ENCODE data around the gene NDC80. TPM values are rescaled to one million over a fixed set of nuclear protein-coding genes. Genes with fewer than 3 reads are reported as not detected.
A peak's percentile ranks its signal among the peaks of the same experiment; 100 is the strongest.
"Not testable (repeated sequence)": the region's sequence is repeated elsewhere in the genome, so short reads cannot be mapped to it uniquely, and the experiment has no call there.

Gene NDC80
- total and polyA plus RNA-seq, 11 donors: 0.09 to 5.0 (median 0.35) TPM; not detected in 1

DNA sequence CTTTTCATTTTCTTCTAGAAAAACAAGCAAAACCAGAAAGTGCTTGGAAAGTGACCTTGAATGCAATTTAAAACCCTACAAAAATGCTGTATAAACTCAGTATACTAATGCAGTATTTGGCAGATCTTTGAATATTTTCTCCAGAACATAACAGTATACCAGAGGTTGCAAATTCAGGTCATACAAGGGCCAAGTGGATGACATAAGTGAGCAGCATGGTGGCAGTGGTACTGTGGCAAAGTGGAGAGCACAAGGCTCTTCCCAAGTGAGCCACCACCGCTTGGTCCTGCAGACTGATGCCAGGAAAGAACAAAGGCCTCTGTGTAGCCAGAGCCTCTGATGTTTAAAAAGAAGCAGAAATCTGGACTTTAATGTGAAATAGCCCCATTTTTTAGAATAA, 33.1 kb upstream of the NDC80 start:
- 91 to 93% (median 92%) methylated on average over 1 of the region's 1 CpG for WGBS, 4 donors
- peaks cover 0 to 18% (median 7%) of the 10 kb centered on the region in 9 donors for H3K36me3 ChIP-seq
- DNase-seq (no peak), ATAC-seq (no peak)
- H3K9me3 ChIP-seq: no peaks in the 10 kb centered on the region
- H3K27ac ChIP-seq: no peak overlapping the region
- intact Hi-C loops (cut with DNase I): loop anchor here in 1 of 10 donors (10.0 kb wide), 1 partner anchor 203 kb away; no protein-coding TSS in a partner anchor
- H3K4me1 ChIP-seq: no peaks in the 10 kb centered on the region
- H3K27me3 ChIP-seq: no peaks in the 10 kb centered on the region
- H3K4me3 ChIP-seq: no peak overlapping the region
- TF ChIP-seq CTCF (IDR thresholded peaks at IDR 0.05): no peak
- TF ChIP-seq POLR2A (IDR thresholded peaks at IDR 0.05): no peak

DNA sequence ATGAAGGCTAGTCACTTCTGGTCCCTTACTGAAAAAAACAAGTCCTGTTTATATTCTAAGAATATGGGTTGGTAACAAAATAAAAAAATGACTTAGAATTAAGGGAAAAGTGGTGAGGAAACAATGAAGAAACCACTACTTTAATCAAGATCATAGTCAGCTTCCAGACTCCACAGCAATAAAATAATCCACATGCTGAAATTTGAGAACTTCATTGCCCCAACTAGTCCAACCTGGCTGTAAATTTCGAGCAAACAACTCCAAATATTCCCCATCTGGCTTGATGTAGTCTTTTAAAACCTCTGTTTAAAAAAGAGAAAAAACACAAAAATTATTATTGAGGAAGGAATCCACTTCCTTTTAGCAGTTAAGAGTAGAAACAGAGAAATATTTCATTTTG, 32.5 kb upstream of the NDC80 start:
- H3K27ac ChIP-seq: no peak overlapping the region
- no peak for ATAC-seq
- no peaks in the 10 kb centered on the region for H3K9me3 ChIP-seq
- WGBS, 4 donors: 67 to 81% (median 74%) methylated on average over 1 of the region's 1 CpG
- H3K4me1 ChIP-seq: no peaks in the 10 kb centered on the region
- peaks cover 0 to 24% (median 12%) of the 10 kb centered on the region in 9 donors for H3K36me3 ChIP-seq
- TF ChIP-seq CTCF (IDR thresholded peaks at IDR 0.05) (no peak), POLR2A (IDR thresholded peaks at IDR 0.05) (no peak)
- H3K4me3 ChIP-seq: no peak overlapping the region
- H3K27me3 ChIP-seq: no peaks in the 10 kb centered on the region
- intact Hi-C loops (cut with DNase I): loop anchor here in 1 of 10 donors (10.0 kb wide), 1 partner anchor 204 kb away; no protein-coding TSS in a partner anchor
- no peak for DNase-seq

- Histone ChIP-seq H3K36me3 (peaks cover 0 to 26% (median 10%) of the 10 kb centered on the region in 9 donors), H3K27me3 (no peaks in the 10 kb centered on the region), H3K9me3 (no peaks in the 10 kb centered on the region), H3K4me1 (no peaks in the 10 kb centered on the region), H3K4me3 (no peak overlapping the region), H3K27ac (no peak overlapping the region)
- intact Hi-C loops (cut with DNase I): loop anchor here (5.0 to 10.0 kb wide), 10 partner anchors 198 to 1678 kb away; no protein-coding TSS in a partner anchor
- ATAC-seq (no peak), DNase-seq (no peak)
- TF ChIP-seq POLR2A (IDR thresholded peaks at IDR 0.05) (no peak), CTCF (IDR thresholded peaks at IDR 0.05) (no peak)
- WGBS, 4 donors: 87 to 90% (median 89%) methylated on average over 4 of the region's 4 CpGs
Observed at GRCh38 chr18:2540575-2540974, 30.8 kb upstream of the NDC80 start.

- not testable (repeated sequence) for H3K4me3 ChIP-seq, H3K27ac ChIP-seq, H3K4me1 ChIP-seq, H3K27me3 ChIP-seq, H3K9me3 ChIP-seq, ATAC-seq, DNase-seq
- peak; percentile 45 to 78 (median 62) for TF ChIP-seq CTCF (IDR thresholded peaks at IDR 0.05)
- intact Hi-C loops (cut with DNase I): loop anchor here (2.0 to 10.0 kb wide), 11 partner anchors 200 to 1680 kb away; no protein-coding TSS in a partner anchor
- 22 to 26% methylated on average over 3 of the region's 3 CpGs; no CpG with 5 or more reads in 2 of the 4 donors for WGBS, 4 donors
- H3K36me3 ChIP-seq: peaks cover 0 to 40% (median 15%) of the 10 kb centered on the region in 9 donors
Observed at GRCh38 chr18:2541925-2542563, 29.3 kb upstream of the NDC80 start.
